ENCODE measurements around the gene MGST2.

DNA sequence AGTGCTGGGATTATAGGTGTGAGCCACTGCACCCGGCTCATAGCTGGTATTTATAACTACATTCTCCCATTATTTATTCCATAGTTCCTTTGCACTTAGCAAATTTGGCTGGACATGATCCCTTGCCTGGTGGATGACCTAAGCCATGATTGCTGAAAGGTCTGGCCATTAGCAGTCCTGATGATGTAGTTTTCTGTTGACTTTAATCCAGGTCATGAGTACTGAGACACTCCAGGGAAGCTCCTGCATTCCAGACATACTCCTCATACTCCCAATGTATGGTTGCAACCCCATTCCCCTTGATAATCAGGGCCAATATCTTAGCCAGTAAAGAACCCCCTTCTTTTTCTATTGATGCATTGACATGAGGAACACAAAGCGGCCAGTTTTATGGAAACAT is 24.4 kb upstream of the MGST2 start:
- TF ChIP-seq, protein P1, sequence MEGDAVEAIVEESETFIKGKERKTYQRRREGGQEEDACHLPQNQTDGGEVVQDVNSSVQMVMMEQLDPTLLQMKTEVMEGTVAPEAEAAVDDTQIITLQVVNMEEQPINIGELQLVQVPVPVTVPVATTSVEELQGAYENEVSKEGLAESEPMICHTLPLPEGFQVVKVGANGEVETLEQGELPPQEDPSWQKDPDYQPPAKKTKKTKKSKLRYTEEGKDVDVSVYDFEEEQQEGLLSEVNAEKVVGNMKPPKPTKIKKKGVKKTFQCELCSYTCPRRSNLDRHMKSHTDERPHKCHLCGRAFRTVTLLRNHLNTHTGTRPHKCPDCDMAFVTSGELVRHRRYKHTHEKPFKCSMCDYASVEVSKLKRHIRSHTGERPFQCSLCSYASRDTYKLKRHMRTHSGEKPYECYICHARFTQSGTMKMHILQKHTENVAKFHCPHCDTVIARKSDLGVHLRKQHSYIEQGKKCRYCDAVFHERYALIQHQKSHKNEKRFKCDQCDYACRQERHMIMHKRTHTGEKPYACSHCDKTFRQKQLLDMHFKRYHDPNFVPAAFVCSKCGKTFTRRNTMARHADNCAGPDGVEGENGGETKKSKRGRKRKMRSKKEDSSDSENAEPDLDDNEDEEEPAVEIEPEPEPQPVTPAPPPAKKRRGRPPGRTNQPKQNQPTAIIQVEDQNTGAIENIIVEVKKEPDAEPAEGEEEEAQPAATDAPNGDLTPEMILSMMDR (IDR thresholded peaks at IDR 0.05), result no peak
- TF ChIP-seq POLR2A (IDR thresholded peaks at IDR 0.05), result no peak

Measured in testis (tissue), 2 donors.